Right kidney (tissue), 1 donor: ENCODE results near the gene FUT8.
"Not testable (repeated sequence)": the region's sequence is repeated elsewhere in the genome, so short reads cannot be mapped to it uniquely, and the experiment has no call there.

Source experiments
- DNase-seq: peaks from one replicate; pipeline ENCODE4 v3.0.0-alpha.2; 2016

Gene FUT8

DNA sequence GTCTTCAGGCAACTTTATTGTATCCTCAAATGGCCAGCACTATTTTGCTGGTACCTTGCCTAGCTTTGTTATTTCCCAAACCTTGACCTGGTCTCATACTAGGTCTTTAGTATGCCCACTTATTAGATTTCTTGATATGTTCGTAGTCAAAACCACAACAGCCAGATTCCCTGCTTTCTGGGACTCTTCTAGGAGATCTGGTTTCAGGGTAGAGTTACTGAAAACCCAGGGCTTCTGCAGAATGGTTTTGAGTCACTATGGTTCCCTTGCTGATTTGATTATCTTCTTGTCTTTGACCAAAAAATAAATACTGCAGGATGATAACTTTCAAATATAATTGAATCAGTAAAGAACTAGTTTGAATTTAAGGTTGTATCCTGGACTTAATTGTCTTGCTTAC lies 211.2 kb downstream of the FUT8 start:
- DNase-seq, result no peak

DNA sequence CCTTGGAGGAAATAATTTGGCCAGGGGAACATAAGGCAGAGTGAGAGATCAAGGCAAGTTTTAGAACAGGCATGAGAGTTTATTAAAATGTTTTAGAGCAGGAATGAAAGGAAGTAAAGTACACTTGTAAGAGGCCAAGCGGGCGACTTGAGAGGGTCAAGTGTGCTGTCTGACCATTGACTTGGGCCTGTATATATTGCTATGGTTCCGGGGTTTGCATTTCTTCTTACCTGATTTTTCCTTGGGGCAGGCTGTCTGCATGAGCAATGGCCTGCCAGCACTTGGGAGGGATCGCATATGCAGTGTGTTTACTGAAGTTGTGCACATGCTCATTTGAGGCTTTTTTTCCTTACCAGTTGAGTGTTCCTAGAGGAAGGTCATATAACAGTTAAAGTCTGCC lies 214.8 kb downstream of the FUT8 start:
- no peak for DNase-seq

DNA sequence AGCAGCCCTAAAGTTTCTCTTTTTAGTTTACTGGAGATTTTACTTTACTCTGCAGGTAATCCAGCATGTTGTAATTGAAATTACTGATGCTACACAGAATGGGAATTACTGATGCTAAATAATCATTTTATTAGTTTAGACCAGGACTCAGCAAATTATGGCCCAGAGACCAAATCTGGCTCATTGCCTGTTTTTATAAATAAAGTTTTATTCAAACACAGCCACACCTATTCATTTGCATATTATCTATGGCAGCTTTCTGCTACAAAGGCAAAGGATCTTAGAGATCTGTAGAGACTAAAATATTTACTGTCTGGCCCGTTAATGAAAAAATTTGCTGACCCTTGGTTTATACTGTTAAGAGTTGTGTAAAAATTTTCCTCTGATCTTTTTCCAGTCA lies 216.1 kb downstream of the FUT8 start:
- DNase-seq, result no peak

DNA sequence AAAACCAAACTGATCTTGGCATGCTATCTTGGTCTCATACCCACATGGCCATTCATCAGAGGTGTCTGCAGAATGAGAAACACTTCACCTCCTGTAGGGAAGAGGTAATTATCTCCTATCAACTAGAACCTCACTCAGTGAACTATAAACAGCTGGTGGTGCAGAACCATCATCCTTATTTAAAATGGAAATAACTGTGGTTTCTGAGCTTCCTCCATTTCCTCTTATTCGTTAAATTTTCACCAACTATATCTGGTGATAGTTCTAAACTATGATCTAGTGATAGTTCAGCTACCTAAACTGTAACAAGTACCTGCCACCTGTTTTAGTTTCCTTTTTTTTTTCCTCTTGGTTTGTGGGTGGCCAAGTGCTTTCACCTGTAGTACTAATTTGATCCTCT lies 218.5 kb downstream of the FUT8 start:
- DNase-seq, result no peak

DNA sequence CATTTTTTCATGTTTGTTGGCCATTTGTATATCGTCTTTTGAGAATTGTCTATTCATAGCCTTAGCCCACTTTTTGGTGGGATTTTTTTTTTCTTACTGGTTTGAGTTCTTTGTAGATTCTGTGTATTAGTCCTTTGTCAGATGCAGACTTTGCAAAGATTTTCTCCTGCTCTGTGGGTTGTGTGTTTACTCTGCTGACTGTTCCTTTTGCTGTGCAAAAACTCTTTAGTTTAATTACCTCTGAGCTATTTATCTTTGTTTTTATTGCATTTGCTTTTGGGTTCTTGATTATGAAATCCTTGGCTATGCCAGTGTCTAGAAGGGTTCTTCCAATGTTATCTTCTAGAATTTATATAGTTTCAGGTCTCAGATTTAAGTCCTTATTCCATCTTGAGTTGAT lies 220.0 kb downstream of the FUT8 start:
- DNase-seq, result no peak

DNA sequence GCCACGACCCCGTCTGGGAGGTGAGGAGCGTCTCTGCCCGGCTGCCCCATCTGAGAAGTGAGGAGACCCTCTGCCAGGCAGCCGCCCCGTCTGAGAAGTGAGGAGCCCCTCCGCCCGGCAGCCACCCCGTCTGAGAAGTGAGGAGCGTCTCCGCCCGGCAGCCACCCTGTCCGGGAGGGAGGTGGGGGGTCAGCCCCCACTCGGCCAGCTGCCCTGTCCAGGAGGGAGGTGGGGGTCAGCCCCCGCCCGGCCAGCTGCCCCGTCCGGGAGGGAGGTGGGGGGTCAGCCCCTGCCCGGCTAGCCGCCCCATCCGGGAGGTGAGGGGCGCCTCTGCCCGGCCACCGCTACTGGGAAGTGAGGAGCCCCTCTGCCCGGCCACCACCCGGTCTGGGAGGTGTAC lies 221.1 kb downstream of the FUT8 start:
- not testable (repeated sequence) for DNase-seq

DNA sequence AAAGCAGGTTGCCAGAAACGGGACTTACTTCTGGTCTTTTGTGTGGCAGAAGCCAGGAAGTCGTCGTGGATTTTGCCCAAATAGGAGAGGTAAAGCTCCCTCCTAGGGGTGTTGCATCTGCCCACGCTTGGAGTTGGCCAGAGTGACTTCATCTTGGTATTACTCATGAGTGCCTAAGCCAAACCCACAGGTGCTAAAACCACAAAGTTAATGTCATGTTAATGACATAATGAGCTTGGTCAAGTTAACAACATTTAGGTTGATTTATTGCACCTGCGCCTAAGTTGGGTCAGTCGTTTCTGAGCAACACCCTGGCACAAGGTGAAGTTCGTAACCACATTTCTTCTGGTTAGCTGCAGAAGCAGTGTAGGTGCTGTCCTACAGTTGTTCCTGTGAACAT lies 225.2 kb downstream of the FUT8 start:
- DNase-seq, result no peak

DNA sequence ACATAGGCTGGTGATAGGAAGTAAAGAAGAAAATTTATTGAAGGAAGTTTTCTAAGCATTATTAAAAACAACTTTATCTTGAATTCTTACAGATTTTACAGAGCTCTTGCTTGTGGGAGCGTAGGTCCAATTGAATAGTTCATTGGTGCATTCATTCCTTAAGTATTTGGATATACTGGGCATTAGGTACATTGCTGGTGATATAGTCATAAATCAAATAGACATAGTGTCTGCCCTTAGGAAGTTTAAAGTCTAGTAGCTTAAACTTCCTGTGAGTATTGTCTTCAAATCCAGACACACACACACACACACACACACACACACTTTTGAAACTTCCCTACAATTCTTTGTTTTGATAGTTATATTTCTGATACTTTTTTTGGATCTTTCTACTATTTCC lies 226.7 kb downstream of the FUT8 start:
- no peak for DNase-seq

DNA sequence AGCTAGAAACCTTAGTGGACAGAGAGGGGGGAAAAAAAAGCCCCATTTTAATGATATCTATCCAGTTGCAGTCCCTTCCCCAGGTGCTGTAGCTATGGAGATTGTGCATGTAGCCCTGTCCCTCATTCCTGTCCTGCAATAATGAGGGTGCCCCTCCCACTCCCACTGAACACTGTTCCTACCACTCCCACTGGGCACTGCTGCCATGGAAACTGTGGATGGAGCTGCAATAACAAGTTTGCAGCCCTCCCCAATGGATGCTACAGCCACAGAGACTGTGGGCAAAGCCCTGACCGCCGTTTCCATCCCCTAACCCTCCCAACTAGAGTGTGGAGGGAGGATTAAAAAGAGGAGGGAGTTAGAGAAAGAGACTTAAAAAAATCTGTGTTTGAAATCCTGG lies 238.3 kb downstream of the FUT8 start:
- DNase-seq, result no peak

DNA sequence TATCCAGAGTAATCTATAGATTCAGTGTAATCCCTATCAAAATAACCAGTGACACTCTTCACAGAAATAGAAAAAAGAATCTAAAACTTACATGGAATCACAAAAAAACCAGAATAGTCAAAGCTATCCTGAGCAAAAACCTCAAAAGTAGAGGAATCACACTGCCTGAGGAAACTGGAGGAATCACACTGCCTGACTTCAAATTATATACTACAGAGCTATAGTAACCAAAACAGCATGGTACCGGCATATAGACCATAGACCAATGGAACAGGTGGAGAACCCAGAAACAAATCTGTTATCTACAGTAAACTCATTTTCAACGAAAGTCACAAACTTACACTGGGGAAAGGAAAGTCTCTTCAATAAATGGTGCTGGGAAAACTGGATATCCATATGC lies 244.0 kb downstream of the FUT8 start:
- no peak for DNase-seq

DNA sequence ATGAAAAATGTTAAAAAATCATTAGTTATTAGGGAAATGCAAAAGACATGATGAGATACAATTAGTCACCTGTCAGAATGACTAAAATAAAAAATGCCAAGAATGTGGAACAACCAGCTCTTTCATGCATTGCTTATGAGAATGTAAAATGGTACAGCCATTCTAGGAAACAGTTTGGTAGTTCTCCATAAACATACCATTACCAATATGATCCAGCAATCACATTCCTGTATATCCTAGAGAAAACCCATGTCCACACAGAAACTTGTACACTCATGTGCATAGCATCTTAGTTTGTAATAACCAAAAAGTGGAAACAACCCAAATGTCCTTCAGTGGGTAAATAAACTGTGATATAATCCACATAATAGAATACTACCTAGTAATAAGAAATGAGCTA lies 245.7 kb downstream of the FUT8 start:
- no peak for DNase-seq

DNA sequence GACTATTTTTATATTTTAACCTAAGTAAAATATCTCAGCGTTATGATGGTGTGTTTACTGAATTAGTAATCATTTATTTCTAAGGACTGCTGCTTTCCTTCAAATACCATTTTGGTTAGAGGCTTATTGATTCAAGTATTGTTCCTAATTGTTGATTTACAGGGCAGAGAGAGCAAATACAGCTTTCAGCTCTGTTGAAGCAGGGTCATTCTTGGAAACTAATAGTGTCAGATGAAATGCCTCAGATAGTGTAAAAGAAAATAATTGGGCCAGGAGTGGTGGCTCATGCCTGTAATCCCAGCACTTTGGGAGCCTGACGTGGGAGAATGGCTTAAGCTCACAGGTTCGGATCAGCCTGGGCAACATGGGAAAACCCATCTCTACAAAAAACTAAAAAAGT lies 249.3 kb downstream of the FUT8 start:
- no peak for DNase-seq

DNA sequence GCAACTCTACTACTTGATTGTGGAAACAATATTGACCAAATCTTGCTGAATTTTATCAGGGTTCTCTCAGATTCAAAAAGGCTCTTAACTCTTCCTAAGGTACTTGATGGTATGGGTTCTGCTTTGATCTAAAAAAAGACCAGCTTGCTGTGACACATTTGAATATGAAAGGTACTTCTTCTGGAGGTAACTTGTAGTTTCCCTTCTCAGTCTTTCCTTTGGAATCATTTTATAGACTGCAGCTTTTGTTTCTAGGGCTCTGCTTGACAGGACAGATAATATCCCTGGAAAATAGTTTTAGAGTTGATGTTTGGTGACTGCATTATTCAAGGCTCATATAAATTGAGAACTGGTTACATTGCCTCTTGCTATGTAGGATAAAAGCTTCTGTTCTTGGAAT lies 251.9 kb downstream of the FUT8 start:
- no peak for DNase-seq

DNA sequence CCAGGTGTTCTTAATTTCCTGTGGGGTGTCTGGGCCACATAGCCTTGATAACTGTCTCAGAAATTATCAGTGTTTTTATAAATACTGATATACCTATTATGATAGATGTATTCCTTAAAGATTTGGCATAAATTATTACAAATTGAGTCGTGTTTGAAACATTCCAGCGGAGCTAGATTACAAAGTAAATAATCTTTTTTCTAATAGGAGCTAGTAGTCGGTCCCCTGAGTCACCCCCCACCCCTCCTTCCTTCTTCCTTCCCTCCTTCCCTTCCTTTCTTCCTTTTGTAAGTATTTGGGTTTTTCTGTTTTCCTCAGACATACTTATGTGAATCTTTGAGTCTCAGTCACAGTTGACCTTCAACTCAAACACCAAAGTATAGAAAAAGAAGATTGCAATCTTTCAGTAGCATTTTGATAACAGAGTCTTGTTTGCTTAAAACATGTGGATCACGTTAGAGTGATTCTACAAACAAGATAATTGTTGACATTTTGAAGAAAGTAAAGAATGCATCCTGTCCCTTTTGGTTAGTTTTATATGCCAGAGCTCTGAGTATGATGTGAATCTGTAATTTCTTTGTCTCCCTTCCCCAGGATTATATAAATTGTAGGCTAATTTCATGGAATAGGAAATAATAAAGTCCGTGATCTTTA lies 264.0 kb downstream of the FUT8 start:
- DNase-seq, result no peak

DNA sequence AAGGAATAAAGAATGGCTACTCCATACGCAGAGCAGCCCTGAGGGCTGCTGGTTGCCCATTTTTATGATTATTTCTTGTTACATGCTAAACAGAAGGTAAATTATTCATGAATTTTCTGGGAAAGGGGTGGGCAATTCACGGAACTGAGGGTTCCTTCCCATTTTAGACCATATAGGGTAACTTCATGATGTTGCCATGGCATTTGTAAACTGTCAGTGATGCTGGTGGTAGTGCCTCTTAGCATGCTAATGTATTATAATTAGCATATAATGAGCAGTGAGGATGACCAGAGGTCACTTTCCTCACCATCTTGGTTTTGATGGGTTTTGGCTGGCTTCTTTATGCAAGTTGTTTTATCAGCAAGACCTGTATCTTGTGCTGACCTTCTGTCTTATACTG lies 273.0 kb downstream of the FUT8 start:
- DNase-seq, result no peak

DNA sequence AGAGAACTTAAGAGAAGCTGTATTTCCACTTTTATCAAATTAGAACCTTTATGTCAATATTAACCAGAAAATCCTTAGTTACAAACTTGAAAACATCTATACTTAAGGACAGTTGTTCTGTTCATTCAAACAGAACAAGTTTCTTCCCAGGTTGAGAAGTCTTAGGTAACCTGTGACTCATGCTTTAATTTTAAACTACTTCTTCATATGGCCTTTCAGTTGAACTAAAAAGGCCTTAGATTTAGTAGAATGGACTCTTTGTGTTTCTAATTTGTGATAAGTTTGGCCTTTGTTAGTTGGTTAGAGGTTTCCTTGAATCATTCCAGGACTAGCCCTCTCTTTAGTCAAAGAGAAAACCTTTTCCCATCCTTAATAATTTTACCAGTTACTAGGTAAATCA lies 274.2 kb downstream of the FUT8 start:
- no peak for DNase-seq

DNA sequence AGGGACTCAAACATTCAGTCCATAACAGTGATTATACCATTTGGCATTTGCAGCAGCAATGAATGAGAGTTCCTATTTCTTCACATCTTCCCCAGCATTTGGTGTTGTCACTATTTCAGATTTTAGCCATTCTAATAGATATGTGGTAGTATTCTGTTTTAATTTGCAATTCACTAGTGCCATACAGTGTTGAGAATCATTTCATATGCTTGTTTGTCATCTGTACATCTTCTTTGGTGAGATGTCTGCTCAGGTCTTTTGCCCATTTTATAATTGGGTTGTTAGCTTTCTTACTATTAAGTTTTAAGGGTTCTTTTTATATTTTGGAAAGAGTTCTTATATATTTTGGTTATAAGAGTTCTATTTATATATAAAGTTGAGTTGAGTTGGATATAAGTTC lies 276.5 kb downstream of the FUT8 start:
- no peak for DNase-seq

DNA sequence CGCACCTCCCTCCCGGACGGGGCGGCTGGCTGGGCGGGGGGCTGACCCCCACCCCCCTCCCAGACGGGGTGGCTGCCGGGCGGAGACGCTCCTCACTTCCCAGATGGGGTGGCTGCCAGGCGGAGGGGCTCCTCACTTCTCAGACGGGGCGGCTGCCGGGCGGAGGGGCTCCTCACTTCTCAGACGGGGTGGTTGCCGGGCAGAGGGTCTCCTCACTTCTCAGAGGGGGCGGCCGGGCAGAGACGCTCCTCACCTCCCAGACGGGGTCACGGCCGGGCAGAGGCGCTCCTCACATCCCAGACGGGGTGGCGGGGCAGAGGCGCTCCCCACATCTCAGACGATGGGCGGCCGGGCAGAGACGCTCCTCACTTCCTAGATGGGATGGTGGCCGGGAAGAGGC lies 280.0 kb downstream of the FUT8 start:
- not testable (repeated sequence) for DNase-seq

DNA sequence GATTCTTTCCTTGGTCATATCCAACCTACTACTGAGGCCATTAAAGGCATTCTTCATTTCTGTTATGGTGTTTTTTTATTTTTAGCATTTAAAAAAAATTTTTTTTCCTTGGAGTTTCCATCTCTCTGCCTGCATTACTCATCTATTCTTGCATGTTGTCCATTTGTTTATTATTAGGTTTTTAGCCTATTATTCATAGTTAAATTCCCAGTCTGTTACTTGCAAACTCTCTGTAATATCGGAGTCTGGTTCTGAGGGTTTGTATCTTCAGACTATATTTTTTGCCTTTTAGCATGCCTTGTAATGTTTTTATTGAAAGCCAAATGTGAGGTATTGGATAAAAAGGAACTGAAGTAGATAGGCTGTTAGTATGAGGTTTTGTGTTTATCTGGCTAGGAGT lies 284.3 kb downstream of the FUT8 start:
- no peak for DNase-seq

DNA sequence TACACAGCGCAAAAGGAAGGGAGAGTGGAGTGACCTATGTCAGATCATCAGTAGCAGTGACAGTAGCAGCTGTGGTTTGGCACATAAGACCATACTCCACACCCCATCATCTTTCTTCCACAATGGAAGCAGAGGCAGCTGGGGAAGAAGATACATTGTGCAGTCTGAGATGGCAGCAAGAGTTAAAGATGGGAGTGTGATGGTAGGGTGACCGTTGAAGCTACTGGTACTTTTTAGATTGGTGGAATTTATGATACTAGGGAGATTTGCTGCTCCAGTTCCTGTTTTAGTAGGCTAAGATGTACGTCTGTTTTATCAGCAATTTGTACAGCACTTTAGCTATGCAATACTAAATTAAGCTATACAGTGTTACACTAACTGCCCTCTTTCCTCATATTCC lies 291.0 kb downstream of the FUT8 start:
- DNase-seq, result no peak

DNA sequence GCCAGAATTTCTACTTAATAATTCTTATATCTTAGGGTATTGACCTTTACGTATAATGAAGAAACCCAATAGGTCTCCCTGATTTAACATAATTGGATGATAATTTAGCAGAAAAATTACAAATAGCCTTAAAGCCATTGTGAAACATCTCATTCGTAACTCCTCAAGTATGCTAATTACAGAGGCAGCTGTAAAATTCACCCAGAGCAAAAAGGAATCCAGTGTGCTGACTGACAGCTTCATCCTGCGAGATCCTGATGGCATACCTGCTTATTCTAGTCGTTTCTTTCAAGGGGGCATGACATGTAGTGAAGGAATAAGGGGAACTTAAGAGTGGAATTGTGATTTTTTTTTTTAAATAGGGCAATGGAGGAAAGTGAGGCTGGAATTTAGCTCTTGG lies 291.5 kb downstream of the FUT8 start:
- no peak for DNase-seq

DNA sequence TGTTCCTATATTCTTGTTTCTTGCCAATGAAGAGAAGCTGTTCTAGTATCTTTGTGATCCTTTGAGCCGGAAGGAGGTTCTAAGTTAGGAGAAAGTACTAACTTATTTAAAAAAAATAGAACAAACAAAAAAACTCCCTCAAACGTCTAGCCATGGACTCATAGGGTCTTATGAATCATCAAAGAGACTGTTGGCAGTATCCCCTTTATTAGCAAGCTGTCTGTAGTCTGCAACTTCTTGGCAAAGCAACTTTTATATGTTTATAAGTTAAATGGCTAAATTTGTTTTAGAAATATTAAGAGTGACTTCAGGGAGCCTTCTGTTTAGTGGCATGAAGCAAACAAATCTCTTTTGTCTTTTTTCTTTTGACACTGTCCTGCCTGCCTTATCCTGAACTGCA lies 291.9 kb downstream of the FUT8 start:
- DNase-seq, result no peak

DNA sequence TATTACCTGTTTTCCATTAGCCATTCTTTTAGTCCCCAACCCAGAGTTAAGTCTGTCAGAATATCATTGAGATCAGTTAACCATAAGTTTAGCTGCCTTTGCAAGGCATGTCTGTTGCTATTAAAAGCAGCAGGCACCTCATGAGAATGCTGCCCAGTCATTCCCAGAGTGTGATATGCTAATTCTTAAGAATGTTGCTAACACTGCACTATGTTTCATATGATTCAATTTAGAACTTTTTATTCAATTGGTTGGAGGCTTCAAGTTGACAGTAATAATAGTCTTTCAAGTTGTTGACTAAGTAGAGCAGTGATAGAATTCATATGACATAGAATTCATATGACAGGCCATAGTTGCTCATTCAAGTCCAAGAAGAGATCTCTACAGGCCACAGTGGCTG lies 292.3 kb downstream of the FUT8 start:
- no peak for DNase-seq

DNA sequence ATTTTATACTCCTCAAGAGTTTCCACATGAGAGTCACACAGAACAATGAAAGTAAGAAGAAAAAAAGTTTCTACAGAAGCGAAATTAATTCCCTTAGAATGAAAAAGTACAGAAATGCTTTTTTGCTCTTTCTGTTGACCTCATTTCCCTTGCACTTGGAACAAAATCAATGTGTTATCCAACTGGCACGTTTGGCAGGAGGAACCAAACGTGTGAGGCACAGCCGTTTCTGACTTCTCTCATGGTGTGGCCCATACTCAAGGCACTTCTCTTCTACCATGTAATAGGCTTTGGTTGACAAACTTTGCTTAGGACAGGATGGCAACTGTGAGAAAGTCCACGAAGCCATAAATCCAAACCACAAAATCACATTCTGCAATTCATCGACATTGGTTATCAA lies 297.0 kb downstream of the FUT8 start:
- no peak for DNase-seq

DNA sequence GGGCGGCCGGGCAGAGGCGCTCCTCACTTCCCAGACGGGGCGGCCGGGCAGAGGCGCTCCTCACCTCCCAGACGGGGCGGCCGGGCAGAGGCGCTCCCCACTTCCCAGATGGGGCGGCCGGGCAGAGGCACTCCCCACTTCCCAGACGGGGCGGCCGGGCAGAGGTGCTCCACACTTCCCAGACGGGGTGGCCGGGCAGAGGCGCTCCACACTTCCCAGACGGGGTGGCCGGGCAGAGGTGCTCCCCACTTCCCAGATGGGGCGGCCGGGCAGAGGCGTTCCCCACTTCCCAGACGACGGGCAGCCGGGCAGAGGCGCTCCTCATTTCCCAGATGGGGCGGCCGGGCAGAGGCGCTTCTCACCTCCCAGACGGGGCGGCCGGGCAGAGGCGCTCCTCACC lies 304.3 kb downstream of the FUT8 start:
- DNase-seq, result not testable (repeated sequence)
